GM12874 (cell line): ENCODE measurements around the gene FOXB2.

ENCODE experiments used
- CTCF ChIP-seq: IDR thresholded peaks from 2 replicates; pipeline ENCODE4 v1.5.1; 2011; ENCODE audit warnings: low read depth, mild to moderate bottlenecking, control low read depth, low read length, moderate library complexity; ENCODE audit not compliant: insufficient read depth

FOXB2 gene

GRCh38 chr9:77038281-77039036 is 19.0 kb downstream of the FOXB2 start:
- TF ChIP-seq CTCF = no peak

- no peak for TF ChIP-seq CTCF
Observed at GRCh38 chr9:77040340-77040739, 20.9 kb downstream of the FOXB2 start.

- TF ChIP-seq CTCF = no peak
Observed at GRCh38 chr9:77063645-77064285, 44.3 kb downstream of the FOXB2 start.

- TF ChIP-seq CTCF = no peak
Observed at GRCh38 chr9:77066388-77066787, 46.9 kb downstream of the FOXB2 start.
